Smooth muscle cell (in vitro differentiated cells): ENCODE data around the gene SYN1. TPM values are rescaled to one million over a fixed set of nuclear protein-coding genes. Genes with fewer than 3 reads are reported as not detected.

Source experiments
- DNase-seq: peaks from one replicate; lab custom pipeline; 2025; ENCODE audit not compliant: unreplicated experiment; lab: John Stamatoyannopoulos, UW
- H2AFZ ChIP-seq: fragments of 200-600 bp; sonication (generic); 2 replicates; pipeline ENCODE4 v1.6.0; 2016; ENCODE audit warnings: antibody characterized with exemption, low read depth, mild to moderate bottlenecking
- H3F3A ChIP-seq: fragments of 200-600 bp; sonication (generic); 2 replicates; pipeline ENCODE4 v1.6.0; 2017; ENCODE audit warnings: antibody characterized with exemption, low read depth
- H3K27ac ChIP-seq: fragments of 200-600 bp; sonication (generic); 2 replicates; pipeline ENCODE4 v1.5.1; 2016; ENCODE audit warnings: low read depth, mild to moderate bottlenecking
- H3K27me3 ChIP-seq: fragments of 200-600 bp; sonication (generic); 2 replicates; pipeline ENCODE4 v1.6.1; 2016; ENCODE audit warnings: low read depth, mild to moderate bottlenecking
- H3K36me3 ChIP-seq: fragments of 200-600 bp; sonication (generic); 2 replicates; pipeline ENCODE4 v1.5.1; 2016; ENCODE audit warnings: low read depth
- H3K4me1 ChIP-seq: fragments of 200-600 bp; sonication (generic); 2 replicates; pipeline ENCODE4 v1.5.1; 2016; ENCODE audit warnings: low read depth
- H3K4me2 ChIP-seq: fragments of 200-600 bp; sonication (generic); 2 replicates; pipeline ENCODE4 v1.6.0; 2016; ENCODE audit warnings: mild to moderate bottlenecking
- H3K4me3 ChIP-seq: fragments of 200-600 bp; sonication (generic); 2 replicates; pipeline ENCODE4 v1.5.1; 2016; ENCODE audit warnings: mild to moderate bottlenecking
- H3K79me2 ChIP-seq: fragments of 200-600 bp; sonication (generic); 2 replicates; pipeline ENCODE4 v1.6.0; 2016; ENCODE audit warnings: low read depth, mild to moderate bottlenecking
- H3K9ac ChIP-seq: fragments of 200-600 bp; sonication (generic); 2 replicates; pipeline ENCODE4 v1.6.0; 2016; ENCODE audit warnings: low read depth
- H3K9me3 ChIP-seq: fragments of 200-600 bp; sonication (generic); replicated peaks from 2 replicates; pipeline ENCODE4 v1.5.1; 2016; ENCODE audit warnings: low read depth
- H4K20me1 ChIP-seq: fragments of 200-600 bp; sonication (generic); 2 replicates; pipeline ENCODE4 v1.6.0; 2016; ENCODE audit warnings: low read depth
- whole genome bisulfite sequencing: methylation state at CpG from one replicate; pipeline ENCODE4 v1.1.7; 2016; ENCODE audit warnings: low lambda C conversion rate; 5-methylcytosine and 5-hydroxymethylcytosine counted together
- polyA plus RNA-seq: library from polyadenylated mRNA; unstranded; fragments of >200 nt; fragmentation: Nextera tagmentation; extraction: Ambion mirVana; gene quantifications from 2 replicates; pipeline ENCODE4 v1.2.1, GENCODE V29; 2016
- total RNA-seq: library from RNA; depleted of rRNA; stranded (reverse); fragments of >200 nt; gene quantifications from 2 replicates; pipeline ENCODE4 v1.2.3, GENCODE V29; 2014
- TF ChIP-seq, protein P1 (sequence below): fragments of 200-600 bp; sonication (generic); IDR thresholded peaks from 2 replicates; pipeline ENCODE4 v1.5.1; 2017; ENCODE audit warnings: borderline replicate concordance, mild to moderate bottlenecking, antibody characterized with exemption; ENCODE audit not compliant: insufficient read depth, poor library complexity, severe bottlenecking

SYN1 gene
- total and polyA plus RNA-seq, 2 experiments from 2014 or later, result 5.1 to 9.1 TPM

DNA sequence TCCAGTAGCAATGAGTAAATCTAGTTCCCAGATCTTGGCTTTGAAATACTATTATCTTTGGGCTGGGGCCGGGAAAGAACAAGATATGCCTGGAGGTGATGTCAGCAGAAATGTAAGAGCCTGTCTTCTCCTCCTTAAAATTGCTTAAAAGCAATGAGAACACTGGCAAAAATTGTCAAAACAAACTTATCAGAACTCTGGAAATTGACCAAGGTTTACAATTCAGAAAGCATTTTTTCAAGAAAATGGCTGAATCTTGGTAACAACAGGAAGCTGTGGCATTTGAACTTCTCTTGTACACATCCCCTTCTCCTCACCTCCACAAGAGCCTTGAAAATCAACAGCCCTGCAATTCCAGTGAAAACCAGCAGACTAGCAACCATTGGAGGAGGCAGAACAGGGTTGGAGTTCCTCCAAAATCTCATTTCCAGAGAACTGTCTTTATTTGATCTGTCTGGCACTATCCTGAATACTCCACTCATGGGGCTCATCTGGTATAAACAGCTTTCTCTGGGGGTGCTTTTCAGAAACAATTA is 23.9 kb downstream of the SYN1 start:
- Histone ChIP-seq H2AFZ (no peak overlapping the region), H3K4me2 (peak overlapping the region; percentile 48)
- 48% methylated on average over 1 of the region's 1 CpG for WGBS

DNA sequence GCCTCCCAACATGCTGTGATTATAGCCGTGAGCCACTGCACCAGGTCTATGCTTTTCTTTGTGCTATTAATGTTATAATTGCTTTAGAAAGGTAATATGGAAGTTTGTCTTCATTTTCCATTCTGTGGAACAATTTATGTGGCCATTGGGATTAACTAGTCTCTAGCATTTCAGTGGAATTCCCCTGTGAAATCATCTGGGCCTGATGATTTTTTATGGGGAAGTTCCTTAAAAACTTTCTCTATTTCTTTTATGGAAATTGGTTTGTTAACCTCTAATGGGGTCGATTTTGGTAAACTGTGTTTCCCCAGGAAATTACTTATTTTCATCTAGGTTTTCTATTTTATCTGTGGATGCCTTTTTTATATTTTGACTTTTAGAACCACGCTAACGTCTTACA is 26.1 kb downstream of the SYN1 start:
- H3K9ac ChIP-seq, result no peak overlapping the region
- TF ChIP-seq, protein P1, sequence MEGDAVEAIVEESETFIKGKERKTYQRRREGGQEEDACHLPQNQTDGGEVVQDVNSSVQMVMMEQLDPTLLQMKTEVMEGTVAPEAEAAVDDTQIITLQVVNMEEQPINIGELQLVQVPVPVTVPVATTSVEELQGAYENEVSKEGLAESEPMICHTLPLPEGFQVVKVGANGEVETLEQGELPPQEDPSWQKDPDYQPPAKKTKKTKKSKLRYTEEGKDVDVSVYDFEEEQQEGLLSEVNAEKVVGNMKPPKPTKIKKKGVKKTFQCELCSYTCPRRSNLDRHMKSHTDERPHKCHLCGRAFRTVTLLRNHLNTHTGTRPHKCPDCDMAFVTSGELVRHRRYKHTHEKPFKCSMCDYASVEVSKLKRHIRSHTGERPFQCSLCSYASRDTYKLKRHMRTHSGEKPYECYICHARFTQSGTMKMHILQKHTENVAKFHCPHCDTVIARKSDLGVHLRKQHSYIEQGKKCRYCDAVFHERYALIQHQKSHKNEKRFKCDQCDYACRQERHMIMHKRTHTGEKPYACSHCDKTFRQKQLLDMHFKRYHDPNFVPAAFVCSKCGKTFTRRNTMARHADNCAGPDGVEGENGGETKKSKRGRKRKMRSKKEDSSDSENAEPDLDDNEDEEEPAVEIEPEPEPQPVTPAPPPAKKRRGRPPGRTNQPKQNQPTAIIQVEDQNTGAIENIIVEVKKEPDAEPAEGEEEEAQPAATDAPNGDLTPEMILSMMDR, result no peak
- no peaks in the 10 kb centered on the region for H3K4me1 ChIP-seq
- H3K9me3 ChIP-seq, result peaks cover 7% of the 10 kb centered on the region
- H3F3A ChIP-seq, result peaks cover 3% of the 10 kb centered on the region
- H3K79me2 ChIP-seq, result no peaks in the 10 kb centered on the region
- H2AFZ ChIP-seq, result no peak overlapping the region
- H3K36me3 ChIP-seq, result no peaks in the 10 kb centered on the region
- no peak overlapping the region for H3K27ac ChIP-seq
- no peaks in the 10 kb centered on the region for H3K27me3 ChIP-seq
- no peaks in the 10 kb centered on the region for H4K20me1 ChIP-seq
- H3K4me2 ChIP-seq, result no peak overlapping the region
- no peak for DNase-seq
- 74% methylated on average over 4 of the region's 4 CpGs for WGBS
- H3K4me3 ChIP-seq, result no peak overlapping the region

More for the DNA sequence above, 23.9 kb downstream of the SYN1 start:
- no peak for DNase-seq
- peak overlapping the region; percentile 85 for H3K27ac ChIP-seq
- TF ChIP-seq, protein P1, result no peak
- no peaks in the 10 kb centered on the region for H4K20me1 ChIP-seq
- H3K27me3 ChIP-seq, result no peaks in the 10 kb centered on the region
- no peaks in the 10 kb centered on the region for H3K4me1 ChIP-seq
- no peaks in the 10 kb centered on the region for H3K79me2 ChIP-seq
- peak overlapping the region; percentile 10 for H3K9ac ChIP-seq
- peaks cover 3% of the 10 kb centered on the region for H3F3A ChIP-seq
- H3K9me3 ChIP-seq, result peaks cover 7% of the 10 kb centered on the region
- no peaks in the 10 kb centered on the region for H3K36me3 ChIP-seq
- no peak overlapping the region for H3K4me3 ChIP-seq

DNA sequence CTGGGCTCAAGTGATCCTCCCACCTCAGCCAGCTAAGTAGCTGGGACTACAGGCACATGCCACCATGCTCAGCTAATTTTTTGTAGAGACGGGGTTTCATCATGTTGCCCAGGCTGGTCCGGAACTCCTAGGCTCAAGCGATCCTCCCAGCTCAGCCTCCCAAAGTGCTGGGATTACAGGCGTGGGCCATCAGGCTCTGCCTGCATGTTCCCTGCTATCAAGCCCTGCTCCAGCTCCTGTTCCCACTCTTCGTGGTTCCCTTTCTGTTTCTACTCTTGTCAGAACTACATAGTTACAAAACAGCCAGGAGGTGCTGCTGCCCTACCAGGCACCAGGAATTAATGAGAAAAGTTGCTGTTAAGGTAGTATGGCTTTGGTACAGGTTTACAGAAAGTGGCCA is 28.7 kb downstream of the SYN1 start:
- H3K9me3 ChIP-seq, result no peaks in the 10 kb centered on the region
- H3K36me3 ChIP-seq, result no peaks in the 10 kb centered on the region
- H3K9ac ChIP-seq, result no peak overlapping the region
- peaks cover 3% of the 10 kb centered on the region for H4K20me1 ChIP-seq
- H3K4me1 ChIP-seq, result no peaks in the 10 kb centered on the region
- TF ChIP-seq, protein P1, result no peak
- 76% methylated on average over 5 of the region's 5 CpGs for WGBS
- H3F3A ChIP-seq, result no peaks in the 10 kb centered on the region
- no peak overlapping the region for H2AFZ ChIP-seq
- no peak overlapping the region for H3K27ac ChIP-seq
- H3K79me2 ChIP-seq, result no peaks in the 10 kb centered on the region
- no peak for DNase-seq
- H3K27me3 ChIP-seq, result no peaks in the 10 kb centered on the region
- H3K4me2 ChIP-seq, result no peak overlapping the region
- no peak overlapping the region for H3K4me3 ChIP-seq
